Ovary (tissue), 9 donors: ENCODE data around the gene SLC39A11. TPM values are rescaled to one million over a fixed set of nuclear protein-coding genes. Genes with fewer than 3 reads are reported as not detected.

ENCODE experiments used
- DNase-seq, 5 donors: peaks; one replicate each; pipeline ENCODE4 v3.0.0-alpha.2; 2019 to 2020
- H3K27ac ChIP-seq, 2 donors: fragments of 200-600 bp; one replicate each; pipeline versions ENCODE4 v1.5.1 to v1.8.0; 2019 to 2022
- H3K27me3 ChIP-seq: fragments of 200-600 bp; one replicate; pipeline ENCODE4 v1.8.0; 2022
- H3K36me3 ChIP-seq: fragments of 200-600 bp; sonication (generic); one replicate; pipeline ENCODE4 v1.5.1; 2019
- H3K4me1 ChIP-seq: one replicate; pipeline ENCODE4 v1.8.1; 2013; ENCODE audit warnings: mild to moderate bottlenecking, moderate library complexity; ENCODE audit not compliant: insufficient read depth
- H3K4me3 ChIP-seq: fragments of 200-600 bp; sonication (generic); one replicate; pipeline ENCODE4 v1.5.1; 2017
- H3K9me3 ChIP-seq, 2 donors: fragments of 200-600 bp in 1 of 2; sonication (generic) in 1 of 2; one replicate each; pipeline versions ENCODE4 v1.5.1 to v1.8.1; 2013 to 2019; ENCODE audit warnings: mild to moderate bottlenecking in 1 of 2, moderate library complexity in 1 of 2
- EP300 ChIP-seq: sonication (generic); formaldehyde crosslinking; IDR thresholded peaks from one replicate; pipeline ENCODE4 v1.6.1; 2017; ENCODE audit warnings: antibody characterized with exemption
- POLR2A ChIP-seq: fragments of 450-650 bp; IDR thresholded peaks from one replicate; pipeline ENCODE4 v1.6.1; 2017; ENCODE audit warnings: antibody characterized with exemption, mild to moderate bottlenecking, moderate library complexity
- WGBS, 3 donors: extraction: QIAGEN DNeasy Blood & Tissue Kit in 1 of 3; methylation state at CpG; one replicate each; pipeline versions ENCODE4 v1.1.5 to v1.1.7; 2013 to 2017; 5-methylcytosine and 5-hydroxymethylcytosine counted together
- intact Hi-C, 4 donors: fragments of 100-400 bp; cut with DNase I; formaldehyde crosslinking; loops; one replicate each; pipeline versions ENCODE4 v1.11.0 to v1.15.1; 2022 to 2023
- polyA plus RNA-seq, 2 donors: library from polyadenylated mRNA; stranded (reverse); fragments of 200-250 nt in 1 of 2; fragments of 350-450 nt in 1 of 2; fragmentation: Illumina TruSeq in 1 of 2; extraction: RNeasy Lipid Tissue Mini Kit (QIAGEN cat#74804) in 1 of 2; gene quantifications; one replicate each; pipeline ENCODE4 v1.2.3, GENCODE V29; 2013 to 2014
- total RNA-seq, 7 donors: library from RNA; depleted of rRNA in 2 of 7; stranded (reverse); fragments of >200 nt in 2 of 7; fragmentation: NEBNext Ultra II Directional in 3 of 7; extraction: Animal tissue kit (Norgen Biotek cat#: 25700) in 3 of 7; gene quantifications; one replicate each; pipeline versions ENCODE4 v1.1.0 to v1.2.4, GENCODE V29; 2016 to 2023
- TF ChIP-seq, protein P1 (sequence below), 3 donors: fragments of 450-650 bp in 2 of 3; fragments of 200-600 bp in 1 of 3; IDR thresholded peaks; one replicate each; pipeline versions ENCODE4 v1.5.1 to v1.8.0; 2016 to 2022; ENCODE audit warnings: antibody characterized with exemption in 3 of 3, mild to moderate bottlenecking in 1 of 3
- donor health status: DM: no; HTN: no; CAD: no; lungs with moderate emphysema.
- donor health status: DM: no; HTN: no; CAD: no.
- donor health status: Bipolar disorder and iron deficiency.
- donor health status: DM: yes; HTN: yes; CAD: no.
- donor health status: DM: no; HTN: no; CAD: no.
- donor health status: DM: yes; HTN: yes; CAD: no.

Gene SLC39A11
- total and polyA plus RNA-seq, 9 donors, result 4.0 to 21.2 (median 10.1) TPM

DNA sequence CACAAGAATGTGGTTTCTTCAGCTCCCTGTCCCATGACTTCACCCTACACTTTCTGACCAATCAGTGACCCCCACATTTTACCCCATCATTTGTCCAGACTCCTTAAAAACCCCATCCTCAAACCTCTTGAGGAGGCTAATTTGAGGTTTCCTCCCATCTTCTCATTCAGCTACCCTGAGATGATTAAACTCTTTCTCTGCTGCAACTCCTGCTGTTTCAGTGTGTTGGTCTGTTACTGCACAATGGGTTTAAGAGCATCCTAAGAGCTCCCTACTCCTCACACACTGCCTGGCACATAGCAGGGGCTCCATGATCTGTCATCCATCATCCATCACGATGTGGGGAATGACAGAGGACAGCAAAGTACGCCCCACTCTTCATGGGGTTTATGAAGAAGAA is 212.6 kb downstream of the SLC39A11 start:
- Histone ChIP-seq H3K9me3 (no peaks in the 10 kb centered on the region), H3K27me3 (no peaks in the 10 kb centered on the region), H3K4me3 (no peak overlapping the region), H3K36me3 (no peaks in the 10 kb centered on the region), H3K27ac (no peak overlapping the region), H3K4me1 (no peaks in the 10 kb centered on the region)
- 90 to 100% (median 91%) methylated on average over 2 of the region's 2 CpGs for whole genome bisulfite sequencing, 3 donors
- intact Hi-C loops, result no loop called here
- TF ChIP-seq, protein P1, sequence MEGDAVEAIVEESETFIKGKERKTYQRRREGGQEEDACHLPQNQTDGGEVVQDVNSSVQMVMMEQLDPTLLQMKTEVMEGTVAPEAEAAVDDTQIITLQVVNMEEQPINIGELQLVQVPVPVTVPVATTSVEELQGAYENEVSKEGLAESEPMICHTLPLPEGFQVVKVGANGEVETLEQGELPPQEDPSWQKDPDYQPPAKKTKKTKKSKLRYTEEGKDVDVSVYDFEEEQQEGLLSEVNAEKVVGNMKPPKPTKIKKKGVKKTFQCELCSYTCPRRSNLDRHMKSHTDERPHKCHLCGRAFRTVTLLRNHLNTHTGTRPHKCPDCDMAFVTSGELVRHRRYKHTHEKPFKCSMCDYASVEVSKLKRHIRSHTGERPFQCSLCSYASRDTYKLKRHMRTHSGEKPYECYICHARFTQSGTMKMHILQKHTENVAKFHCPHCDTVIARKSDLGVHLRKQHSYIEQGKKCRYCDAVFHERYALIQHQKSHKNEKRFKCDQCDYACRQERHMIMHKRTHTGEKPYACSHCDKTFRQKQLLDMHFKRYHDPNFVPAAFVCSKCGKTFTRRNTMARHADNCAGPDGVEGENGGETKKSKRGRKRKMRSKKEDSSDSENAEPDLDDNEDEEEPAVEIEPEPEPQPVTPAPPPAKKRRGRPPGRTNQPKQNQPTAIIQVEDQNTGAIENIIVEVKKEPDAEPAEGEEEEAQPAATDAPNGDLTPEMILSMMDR (IDR thresholded peaks at IDR 0.05), result no peak
- no peak for TF ChIP-seq EP300
- no peak for TF ChIP-seq POLR2A
- no peak for DNase-seq

DNA sequence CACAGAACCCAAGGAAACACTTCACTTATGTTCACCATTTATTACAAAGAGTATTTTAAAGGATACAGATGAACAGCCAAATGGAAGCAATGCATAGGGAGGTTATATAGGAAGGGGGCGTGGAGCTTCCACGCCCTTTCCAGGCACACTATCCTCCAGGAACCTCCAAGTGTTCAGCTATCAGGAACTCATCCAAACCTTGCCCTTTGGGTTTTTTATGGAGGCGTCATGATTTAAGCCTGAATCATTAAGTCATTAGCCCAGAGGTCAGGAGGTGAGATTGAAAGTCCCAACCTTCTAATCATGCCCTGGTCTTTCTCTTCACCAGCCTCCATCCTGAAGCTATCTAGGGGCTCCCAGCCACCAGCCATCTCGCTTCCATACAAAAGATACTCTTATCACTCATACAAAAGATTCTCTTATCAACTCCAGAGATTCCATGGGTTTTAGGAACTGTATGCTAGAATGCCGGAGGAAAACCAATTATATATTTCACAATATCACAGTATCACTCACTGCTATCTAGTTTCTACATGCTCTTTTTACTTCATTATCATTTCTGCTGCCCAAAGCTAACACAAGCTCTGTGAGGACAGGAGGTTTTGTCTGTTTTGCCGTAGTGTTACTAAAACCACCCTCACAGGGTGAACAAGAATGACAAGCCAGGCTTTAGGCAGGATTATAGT is 213.4 kb downstream of the SLC39A11 start:
- TF ChIP-seq, protein P1 (IDR thresholded peaks at IDR 0.05), result no peak
- TF ChIP-seq POLR2A (no peak), EP300 (no peak)
- H3K9me3 ChIP-seq, result no peaks in the 10 kb centered on the region
- no peaks in the 10 kb centered on the region for H3K27me3 ChIP-seq
- intact Hi-C loops, result no loop called here
- no peak overlapping the region for H3K4me3 ChIP-seq
- 86 to 91% (median 88%) methylated on average over 6 of the region's 6 CpGs for WGBS, 3 donors
- H3K27ac ChIP-seq, result no peak overlapping the region
- no peaks in the 10 kb centered on the region for H3K4me1 ChIP-seq
- no peak for DNase-seq
- no peaks in the 10 kb centered on the region for H3K36me3 ChIP-seq

DNA sequence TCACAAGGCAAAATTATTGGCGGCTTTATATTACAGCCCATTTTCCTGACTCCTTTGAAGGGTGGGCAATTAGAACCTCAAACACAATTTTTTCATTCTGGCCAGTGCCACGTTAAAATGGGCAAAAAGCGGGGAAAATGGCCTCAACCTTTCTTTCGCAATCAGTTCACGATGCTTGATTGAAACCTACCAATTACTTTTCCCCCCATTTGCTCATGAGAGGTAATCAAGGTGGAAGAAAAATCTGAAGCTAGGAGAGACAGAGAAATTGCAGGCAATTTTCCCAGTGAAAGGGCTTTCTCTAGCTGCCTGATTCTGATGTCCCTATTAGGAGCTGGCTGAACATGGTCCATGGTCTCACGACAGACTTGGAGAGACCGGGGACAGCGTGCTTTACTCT is 215.1 kb downstream of the SLC39A11 start:
- no peak overlapping the region for H3K27ac ChIP-seq
- no peaks in the 10 kb centered on the region for H3K4me1 ChIP-seq
- WGBS, 3 donors, result 94 to 97% (median 95%) methylated on average over 8 of the region's 8 CpGs
- no peak overlapping the region for H3K4me3 ChIP-seq
- TF ChIP-seq POLR2A (no peak), EP300 (no peak)
- TF ChIP-seq, protein P1 (IDR thresholded peaks at IDR 0.05), result no peak
- DNase-seq, result no peak
- no peaks in the 10 kb centered on the region for H3K9me3 ChIP-seq
- no peaks in the 10 kb centered on the region for H3K27me3 ChIP-seq
- H3K36me3 ChIP-seq, result no peaks in the 10 kb centered on the region
- intact Hi-C loops, result no loop called here

DNA sequence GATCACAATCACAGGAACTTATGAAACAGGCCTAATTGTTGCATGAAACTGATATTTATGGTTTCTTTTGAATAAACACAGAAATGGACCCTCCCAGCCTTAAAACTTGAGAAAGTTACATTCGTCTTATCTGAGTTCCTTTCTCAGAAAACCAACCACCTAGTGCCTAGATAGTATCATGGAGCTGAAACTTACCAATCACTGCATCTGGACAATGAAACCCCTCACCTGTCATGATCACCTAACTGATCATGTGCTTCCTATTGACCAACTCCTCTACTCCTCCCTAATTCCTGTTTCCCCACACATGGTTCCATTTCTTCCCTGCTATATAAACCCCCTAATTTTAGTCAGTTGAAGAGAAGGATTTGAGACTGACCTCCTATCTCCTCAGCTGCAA is 216.1 kb downstream of the SLC39A11 start:
- TF ChIP-seq EP300 (no peak), POLR2A (no peak)
- TF ChIP-seq, protein P1 (IDR thresholded peaks at IDR 0.05), result no peak
- Histone ChIP-seq H3K36me3 (no peaks in the 10 kb centered on the region), H3K9me3 (no peaks in the 10 kb centered on the region), H3K4me1 (no peaks in the 10 kb centered on the region), H3K27me3 (no peaks in the 10 kb centered on the region), H3K4me3 (no peak overlapping the region), H3K27ac (no peak overlapping the region)
- no peak for DNase-seq
- WGBS, 3 donors, result 89 to 96% (median 93%) methylated on average over 1 of the region's 1 CpG
- intact Hi-C loops, result no loop called here
